GM10248 (cell line): Measurements from ENCODE around the gene CLEC7A.

ENCODE experiments used
- CTCF ChIA-PET: fragments of 300-600 bp; sonication (Branson Sonifier 250); formaldehyde crosslinking; extraction: SDS; loops from one replicate; lab custom pipeline; 2021; ENCODE audit warnings: antibody characterized with exemption; lab: Yijun Ruan, JAX
- POLR2A ChIA-PET: fragments of 350-650 bp; sonication (Branson Sonifier 250); formaldehyde crosslinking; extraction: SDS; loops from one replicate; lab custom pipeline; 2020; ENCODE audit warnings: antibody characterized with exemption; lab: Yijun Ruan, JAX
- DNase-seq: peaks from one replicate; pipeline ENCODE4 v3.0.0; 2012; ENCODE audit errors: extremely low spot score
- CTCF ChIP-seq: IDR thresholded peaks from 2 replicates; pipeline ENCODE4 v1.5.1; 2012; ENCODE audit warnings: mild to moderate bottlenecking, low read depth; ENCODE audit errors: extremely low read depth, missing control alignments, control extremely low read depth

CLEC7A gene

GRCh38 chr12:10073261-10073660 lies 56.7 kb downstream of the CLEC7A start:
- ChIA-PET CTCF (interaction anchor here (0.8 kb wide), 1 partner anchor 68 kb away, joined by 3 read pairs; no protein-coding TSS in a partner anchor), POLR2A (no interaction called here)
- no peak for TF ChIP-seq CTCF
- no peak for DNase-seq

DNA sequence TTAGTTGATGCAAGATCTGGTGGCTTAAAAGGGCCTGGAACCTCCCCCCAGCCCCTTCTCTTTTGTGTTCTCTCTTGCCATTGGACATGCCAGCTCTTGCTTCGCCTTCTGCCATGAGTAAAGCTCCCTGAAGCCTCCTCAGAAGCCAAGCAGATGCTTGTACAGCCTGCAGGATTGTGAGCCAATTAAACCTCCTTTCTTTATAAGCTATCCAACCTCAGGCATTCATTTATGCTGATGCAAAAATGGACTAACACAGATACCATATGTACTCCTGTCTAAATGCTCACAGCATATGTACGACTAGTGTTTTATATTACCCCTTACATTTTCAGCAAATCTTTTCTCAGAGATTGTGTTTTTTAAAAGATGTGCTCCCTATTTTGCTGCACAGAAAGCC lies 57.9 kb downstream of the CLEC7A start:
- POLR2A ChIA-PET = no interaction called here
- CTCF ChIA-PET = no interaction called here
- no peak for TF ChIP-seq CTCF
- no peak for DNase-seq

DNA sequence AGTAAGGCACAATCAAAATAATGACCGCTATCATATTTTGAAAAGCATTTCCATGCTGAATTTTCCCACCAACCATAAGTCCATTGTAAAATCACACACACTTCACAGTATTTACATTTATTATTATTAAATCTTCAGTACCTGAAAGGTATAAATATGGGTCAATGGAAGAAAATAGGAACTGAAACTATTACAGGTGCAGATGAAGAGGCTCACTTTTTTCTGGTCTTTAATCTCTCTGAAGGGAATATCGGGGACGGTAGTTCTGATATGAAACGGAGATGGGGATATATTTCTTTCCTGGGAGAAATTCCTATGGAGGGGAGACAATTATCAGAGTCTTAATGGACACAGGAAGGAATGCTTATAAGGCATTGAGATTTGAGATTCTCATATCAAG lies 59.6 kb downstream of the CLEC7A start:
- CTCF ChIA-PET = no interaction called here
- no peak for TF ChIP-seq CTCF
- POLR2A ChIA-PET = no interaction called here
- DNase-seq = no peak

- POLR2A ChIA-PET = no interaction called here
- no peak for DNase-seq
- CTCF ChIA-PET = interaction anchor here (1.3 kb wide), 1 partner anchor 12 kb away, joined by 4 read pairs; no protein-coding TSS in a partner anchor
- TF ChIP-seq CTCF = no peak
Measured at GRCh38 chr12:10069976-10070375, 60.0 kb downstream of the CLEC7A start.

DNA sequence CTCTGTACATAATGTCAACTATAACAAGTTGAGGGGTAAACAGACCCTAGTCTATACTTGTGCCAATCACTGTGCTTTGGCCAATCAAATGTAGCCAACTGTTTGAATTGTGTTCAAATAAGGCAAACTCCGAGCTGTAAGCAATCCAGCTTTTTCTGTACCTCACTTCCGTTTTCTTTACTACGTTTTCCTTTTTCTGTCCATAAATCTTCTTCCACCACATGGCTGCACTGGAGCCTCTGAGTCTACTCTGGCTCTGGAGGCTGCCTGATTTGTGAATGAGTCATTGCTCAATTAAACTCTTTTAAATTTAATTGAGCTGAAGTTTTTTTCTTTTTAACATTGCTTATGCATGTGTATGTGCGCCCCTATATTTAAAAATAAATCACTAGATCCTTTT lies 60.9 kb downstream of the CLEC7A start:
- TF ChIP-seq CTCF = no peak
- no peak for DNase-seq
- POLR2A ChIA-PET = no interaction called here
- CTCF ChIA-PET = interaction anchor here (1.0 to 2.3 kb wide), 4 partner anchors 12 to 255 kb away, joined by 3 to 5 read pairs (median 4); no protein-coding TSS in a partner anchor

- ChIA-PET POLR2A (no interaction called here), CTCF (interaction anchor here (1.0 to 2.3 kb wide), 6 partner anchors 12 to 254 kb away, joined by 3 to 5 read pairs (median 3); no protein-coding TSS in a partner anchor)
- TF ChIP-seq CTCF = no peak
- no peak for DNase-seq
Measured at GRCh38 chr12:10068644-10069043, 61.4 kb downstream of the CLEC7A start.
